Measurements from ENCODE around the gene SEMA4B. TPM values are rescaled to one million over a fixed set of nuclear protein-coding genes. Genes with fewer than 3 reads are reported as not detected.

Gene SEMA4B
- total and polyA plus RNA-seq, 2 of the 8 experiments (the other 6 are each of a cell fraction or from before 2014, with no cell fraction given): 42.7 to 43.0 TPM

GRCh38 chr15:90194655-90195054, 6.5 kb upstream of the SEMA4B start:
- Histone ChIP-seq H2BK20ac (ENCODE audit: low read length) (no peak overlapping the region), H3K18ac (ENCODE audit: extremely low read depth, low read length) (no peak overlapping the region), H3K4me1 (replicated peaks in 1 of 4; ENCODE audit: control insufficient read depth in 3 of 4, insufficient read depth in 4 of 4, low read length in 3 of 4) (peaks cover 0 to 8% (median 4%) of the 10 kb centered on the region in 4 experiments; a peak in 5 of 7 replicates), H4K5ac (ENCODE audit: insufficient read length, low read depth, low read length) (no peak overlapping the region), H3K4me2 (ENCODE audit: insufficient read depth in 1 of 2, low read depth in 2 of 2, low read length in 2 of 2) (no peak overlapping the region), H4K91ac (replicated peaks; ENCODE audit: insufficient read length, low read length) (no peak overlapping the region), H3K14ac (ENCODE audit: insufficient read length) (no peak overlapping the region), H3K23me2 (ENCODE audit: low read depth, low read length) (peaks cover 2% of the 10 kb centered on the region; the same call in 1 of the 2 replicates), H4K20me1 (replicated peaks in 1 of 2; ENCODE audit: control insufficient read depth in 1 of 2, insufficient read depth in 2 of 2, low read length in 2 of 2) (peaks cover 0 to 2% of the 10 kb centered on the region in 2 experiments), H2AFZ (ENCODE audit: low read length) (no peak overlapping the region), H2BK12ac (ENCODE audit: low read depth, low read length) (no peak overlapping the region), H3K27ac (ENCODE audit: low read depth, low read length) (no peak overlapping the region), H3K56ac (replicated peaks; ENCODE audit: insufficient read length, low read depth, low read length) (no peak overlapping the region), H2BK15ac (ENCODE audit: low read length) (no peak overlapping the region), H2BK120ac (replicated peaks; ENCODE audit: low read depth, low read length) (no peak overlapping the region), H3K36me3 (ENCODE audit: control insufficient read depth in 2 of 4, insufficient read depth in 4 of 4, low read length in 3 of 4) (no peaks in the 10 kb centered on the region), H2BK5ac (ENCODE audit: low read depth, low read length) (no peak overlapping the region), H3K23ac (ENCODE audit: insufficient read length) (no peak overlapping the region), H3K9ac (replicated peaks in 1 of 4; ENCODE audit: extremely low read depth in 1 of 4, low read depth in 3 of 4, low read length in 3 of 4) (no peak overlapping the region), H2AK5ac (ENCODE audit: low read depth, low read length) (no peak overlapping the region), H3K79me1 (ENCODE audit: low read depth, low read length) (peaks cover 3% of the 10 kb centered on the region; the same call in 1 of the 2 replicates), H3K27me3 (replicated peaks in 1 of 4; ENCODE audit: control insufficient read depth in 3 of 4, extremely low read depth in 1 of 4, insufficient read depth in 3 of 4, low read length in 3 of 4) (no peaks in the 10 kb centered on the region), H3K4me3 (ENCODE audit: extremely low read depth in 1 of 4, insufficient read depth in 2 of 4, low read depth in 3 of 4, low read length in 4 of 4) (no peak overlapping the region), H4K8ac (ENCODE audit: extremely low read depth, insufficient read depth, low read length) (no peak overlapping the region), H3K4ac (replicated peaks; ENCODE audit: insufficient read length, low read depth, low read length) (no peak overlapping the region), H3K79me2 (ENCODE audit: control insufficient read depth in 1 of 2, insufficient read depth in 2 of 2, low read length in 2 of 2) (no peaks in the 10 kb centered on the region), H3K9me3 (ENCODE audit: insufficient read depth in 2 of 2, low read depth in 1 of 2, low read length in 1 of 2) (no peaks in the 10 kb centered on the region)
- WGBS, 2 experiments (ENCODE audit: extremely low coverage in 1 of 2, insufficient coverage in 1 of 2, insufficient read length in 1 of 2, insufficient replicate concordance in 2 of 2, low coverage in 1 of 2, low lambda C conversion rate in 2 of 2, missing lambda C conversion rate in 1 of 2): 92% methylated on average over 2 of the region's 2 CpGs; no CpG with 5 or more reads in 1 of the 2 experiments
- CTCF ChIA-PET (ENCODE audit: partially characterized antibody): interaction anchor here (1.0 to 1.6 kb wide), 4 partner anchors 20 to 105 kb away, joined by 3 read pairs; no protein-coding TSS in a partner anchor
- DNase-seq (ENCODE audit: low read depth in 1 of 2, low spot score in 2 of 2): no peak
- no peak for FAIRE-seq
- POLR2A ChIA-PET (ENCODE audit: partially characterized antibody): no interaction called here
- no peak for TF ChIP-seq EZH2 (IDR thresholded peaks at IDR 0.05; ENCODE audit: low read depth, low read length, severe bottlenecking)
- TF ChIP-seq BCL11A (IDR thresholded peaks at IDR 0.05; ENCODE audit: low read depth in 2 of 2, low read length in 2 of 2): no peak
- TF ChIP-seq, protein P1, sequence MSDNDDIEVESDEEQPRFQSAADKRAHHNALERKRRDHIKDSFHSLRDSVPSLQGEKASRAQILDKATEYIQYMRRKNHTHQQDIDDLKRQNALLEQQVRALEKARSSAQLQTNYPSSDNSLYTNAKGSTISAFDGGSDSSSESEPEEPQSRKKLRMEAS (IDR thresholded peaks at IDR 0.05): no peak
- TF ChIP-seq TAF7 (optimal IDR thresholded peaks at IDR 0.05; ENCODE audit: borderline replicate concordance, low read depth, low read length): no peak
- TF ChIP-seq POLR2AphosphoS5 (IDR thresholded peaks at IDR 0.05; ENCODE audit: low read depth, low read length): no peak
- no peak for TF ChIP-seq ZNF274 (IDR thresholded peaks at IDR 0.05; ENCODE audit: borderline replicate concordance, extremely low read depth, low read length)
- no peak for TF ChIP-seq RFX5 (IDR thresholded peaks at IDR 0.05; ENCODE audit: borderline replicate concordance, low read depth, low read length)
- no peak for TF ChIP-seq SIRT6 (IDR thresholded peaks at IDR 0.05; ENCODE audit: low read length)
- TF ChIP-seq SUZ12 (IDR thresholded peaks at IDR 0.05; ENCODE audit: low read length): no peak
- TF ChIP-seq SRF (IDR thresholded peaks at IDR 0.05; ENCODE audit: low read depth, low read length): no peak
- TF ChIP-seq TBP (IDR thresholded peaks at IDR 0.05; ENCODE audit: low read depth, low read length): no peak
- no peak for TF ChIP-seq YY1 (IDR thresholded peaks at IDR 0.05; ENCODE audit: low read depth, low read length)
- TF ChIP-seq, protein P2, sequence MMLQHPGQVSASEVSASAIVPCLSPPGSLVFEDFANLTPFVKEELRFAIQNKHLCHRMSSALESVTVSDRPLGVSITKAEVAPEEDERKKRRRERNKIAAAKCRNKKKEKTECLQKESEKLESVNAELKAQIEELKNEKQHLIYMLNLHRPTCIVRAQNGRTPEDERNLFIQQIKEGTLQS (IDR thresholded peaks at IDR 0.05; ENCODE audit: insufficient read depth, low read depth, low read length): no peak
- no peak for TF ChIP-seq GTF2F1 (IDR thresholded peaks at IDR 0.05; ENCODE audit: borderline replicate concordance, low read depth, low read length)
